CD4-positive, alpha-beta T cell (primary cell): ENCODE results near the gene GNAZ. TPM values are rescaled to one million over a fixed set of nuclear protein-coding genes. Genes with fewer than 3 reads are reported as not detected.

Experiments
- ATAC-seq: fragments of 200-7000 bp; cut with Tn5 transposase; one replicate; pipeline ENCODE4 v1.10.0; 2022; ENCODE audit warnings: mild to moderate bottlenecking; ENCODE audit not compliant: poor library complexity
- CTCF ChIA-PET: fragments of 350-600 bp; sonication (Branson Sonifier 250); formaldehyde crosslinking; loops from one replicate; lab custom pipeline; 2021; ENCODE audit warnings: antibody characterized with exemption, inconsistent platforms; lab: Charles Lee
- POLR2A ChIA-PET: fragments of 350-600 bp; sonication (Branson Sonifier 250); formaldehyde crosslinking; loops from one replicate; lab custom pipeline; 2021; ENCODE audit warnings: antibody characterized with exemption, inconsistent platforms; lab: Charles Lee
- DNase-seq, 14 experiments: peaks; one replicate each; pipeline ENCODE4 v3.0.0-alpha.2; 2013 to 2020; ENCODE audit warnings: mixed read lengths in 2 of 14
- H3K27ac ChIP-seq, 2 donors: one replicate each; pipeline versions ENCODE4 v1.5.1 to v1.7.0; 2013; ENCODE audit warnings: low read length in 2 of 2, low read depth in 1 of 2, mild to moderate bottlenecking in 1 of 2
- H3K27me3 ChIP-seq, 2 experiments: 1 replicate in 1 of 2; 2 replicates in 1 of 2; pipeline versions ENCODE4 v1.6.1 to v1.7.0; 2013; ENCODE audit warnings: low read length in 2 of 2, control low read depth in 1 of 2, mild to moderate bottlenecking in 1 of 2, moderate library complexity in 1 of 2; ENCODE audit not compliant: insufficient read depth in 2 of 2, control insufficient read depth in 1 of 2
- H3K36me3 ChIP-seq: one replicate; pipeline ENCODE4 v1.6.1; 2013; ENCODE audit warnings: low read length, control low read depth; ENCODE audit not compliant: insufficient read depth
- H3K4me1 ChIP-seq: one replicate; pipeline ENCODE4 v1.6.1; 2013; ENCODE audit warnings: low read length, control low read depth; ENCODE audit not compliant: insufficient read depth
- H3K4me3 ChIP-seq: one replicate; pipeline ENCODE4 v1.5.1; 2013; ENCODE audit warnings: mild to moderate bottlenecking, low read length, moderate library complexity
- H3K9me3 ChIP-seq, 2 experiments: 1 replicate in 1 of 2; 2 replicates in 1 of 2; pipeline versions ENCODE4 v1.6.1 to v1.7.0; 2013; ENCODE audit warnings: low read length in 2 of 2, mild to moderate bottlenecking in 2 of 2, control low read depth in 1 of 2, moderate library complexity in 1 of 2; ENCODE audit not compliant: control insufficient read depth in 1 of 2, insufficient read depth in 1 of 2
- H3K27ac Mint-ChIP-seq: one replicate; pipeline ENCODE4 v1.8.0; 2020; ENCODE audit warnings: mixed read lengths
- H3K27me3 Mint-ChIP-seq: one replicate; pipeline ENCODE4 v1.8.0; 2021; ENCODE audit warnings: mixed read lengths
- H3K36me3 Mint-ChIP-seq: one replicate; pipeline ENCODE4 v1.8.0; 2021; ENCODE audit warnings: low read depth, mixed read lengths
- H3K4me1 Mint-ChIP-seq: one replicate; pipeline ENCODE4 v1.8.0; 2021; ENCODE audit warnings: low read depth, mixed read lengths
- H3K4me3 Mint-ChIP-seq: one replicate; pipeline ENCODE4 v1.8.0; 2020; ENCODE audit warnings: mild to moderate bottlenecking, mixed read lengths
- H3K9me3 Mint-ChIP-seq: one replicate; pipeline ENCODE4 v1.8.0; 2020; ENCODE audit warnings: mixed read lengths
- CTCF ChIP-seq: fragments of 200-600 bp; IDR thresholded peaks from one replicate; pipeline ENCODE4 v1.8.0; 2022; ENCODE audit warnings: antibody characterized with exemption, mild to moderate bottlenecking
- intact Hi-C, 2 experiments: fragments of 100-400 bp; cut with DNase I in 1 of 2; cut with micrococcal nuclease in 1 of 2; formaldehyde crosslinking; loops; one replicate each; pipeline versions ENCODE4 v1.15.1 to v1.9.0; 2023 to 2025; cut with DNase I, micrococcal nuclease
- total RNA-seq, 174 experiments: library from RNA in 2 of 174; stranded (reverse) in 2 of 174; gene quantifications; one replicate each; pipeline ENCODE4 v1.2.3 and lab custom pipeline; 2021 to 2026

Gene GNAZ
- total RNA-seq, 2 experiments from 2014 or later, result 0.20 to 0.38 TPM

- ChIA-PET CTCF (interaction anchor here (0.8 to 1.9 kb wide), 2 partner anchors 144 to 145 kb away, joined by 3 to 4 read pairs; no protein-coding TSS in a partner anchor), POLR2A (interaction anchor here (0.9 to 1.7 kb wide), 6 partner anchors 16 to 385 kb away, joined by 3 to 11 read pairs (median 4); partner anchors contain the start of gene GNAZ)
- ATAC-seq, result no peak
- Mint-ChIP-seq H3K27me3 (no peaks in the 10 kb centered on the region), H3K36me3 (no peaks in the 10 kb centered on the region), H3K4me1 (peaks cover 49% of the 10 kb centered on the region), H3K9me3 (no peaks in the 10 kb centered on the region), H3K27ac (peak overlapping the region; percentile 94), H3K4me3 (peak overlapping the region; percentile 78)
- H3K9me3 ChIP-seq, result no peaks in the 10 kb centered on the region
- H3K27me3 ChIP-seq, result no peaks in the 10 kb centered on the region
- peak overlapping the region; percentile 66 to 86 for H3K27ac ChIP-seq
- no peak for TF ChIP-seq CTCF
- peaks cover 62% of the 10 kb centered on the region for H3K4me1 ChIP-seq
- H3K36me3 ChIP-seq, result no peaks in the 10 kb centered on the region
- DNase-seq, result no peak
- intact Hi-C loops, result no loop called here
- H3K4me3 ChIP-seq, result no peak overlapping the region
These were observed 67.1 kb downstream of the GNAZ start for GRCh38 chr22:23137468-23137867.

- CTCF ChIA-PET, result interaction anchor here (1.5 to 1.9 kb wide), 2 partner anchors 40 to 144 kb away, joined by 4 read pairs; no protein-coding TSS in a partner anchor
- no peaks in the 10 kb centered on the region for H3K36me3 ChIP-seq
- Mint-ChIP-seq H3K9me3 (no peaks in the 10 kb centered on the region), H3K27me3 (no peaks in the 10 kb centered on the region), H3K27ac (peak overlapping the region; percentile 94), H3K4me3 (peak overlapping the region; percentile 78), H3K36me3 (no peaks in the 10 kb centered on the region), H3K4me1 (peaks cover 54% of the 10 kb centered on the region)
- H3K27ac ChIP-seq, result peak overlapping the region; percentile 66 to 86
- H3K27me3 ChIP-seq, result no peaks in the 10 kb centered on the region
- H3K4me1 ChIP-seq, result peaks cover 67% of the 10 kb centered on the region
- H3K4me3 ChIP-seq, result no peak overlapping the region
- H3K9me3 ChIP-seq, result no peaks in the 10 kb centered on the region
- POLR2A ChIA-PET, result interaction anchor here (0.9 to 1.7 kb wide), 7 partner anchors 10 to 385 kb away, joined by 3 to 11 read pairs (median 4); partner anchors contain the start of gene GNAZ
- ATAC-seq (peak; percentile 21), DNase-seq (peak in 11 of 14 experiments; percentile 19 to 90 (median 35))
- no peak for TF ChIP-seq CTCF
- intact Hi-C loops, result no loop called here
These were observed 67.7 kb downstream of the GNAZ start for GRCh38 chr22:23137905-23138561.

GRCh38 chr22:23138584-23139435 lies 68.5 kb downstream of the GNAZ start:
- Mint-ChIP-seq H3K9me3 (no peaks in the 10 kb centered on the region), H3K4me3 (no peak overlapping the region), H3K27ac (peak overlapping the region; percentile 94), H3K36me3 (no peaks in the 10 kb centered on the region), H3K4me1 (peaks cover 60% of the 10 kb centered on the region), H3K27me3 (no peaks in the 10 kb centered on the region)
- H3K36me3 ChIP-seq, result no peaks in the 10 kb centered on the region
- no peak overlapping the region for H3K4me3 ChIP-seq
- H3K27me3 ChIP-seq, result no peaks in the 10 kb centered on the region
- DNase-seq, result no peak
- ChIA-PET POLR2A (interaction anchor here (0.7 to 1.7 kb wide), 7 partner anchors 11 to 386 kb away, joined by 3 to 11 read pairs (median 4); partner anchors contain the start of gene GNAZ), CTCF (interaction anchor here (1.5 to 1.9 kb wide), 2 partner anchors 39 to 143 kb away, joined by 4 read pairs; no protein-coding TSS in a partner anchor)
- no peak for TF ChIP-seq CTCF
- peaks cover 75% of the 10 kb centered on the region for H3K4me1 ChIP-seq
- intact Hi-C loops, result no loop called here
- H3K27ac ChIP-seq, result peak overlapping the region in 1 of 2 donors; percentile 86
- no peaks in the 10 kb centered on the region for H3K9me3 ChIP-seq
- ATAC-seq, result no peak
